GM23248 (cell line): ENCODE data around the gene SPSB3. TPM values are rescaled to one million over a fixed set of nuclear protein-coding genes. Genes with fewer than 3 reads are reported as not detected.

Experiments
- DNase-seq: peaks from one replicate; pipeline ENCODE4 v3.0.0-alpha.2; 2015
- H2AFZ ChIP-seq: fragments of 200-600 bp; sonication (generic); 2 replicates; pipeline ENCODE4 v1.6.1; 2016; ENCODE audit warnings: antibody characterized with exemption
- H3F3A ChIP-seq: fragments of 200-600 bp; sonication (generic); 2 replicates; pipeline ENCODE4 v1.6.1; 2016; ENCODE audit warnings: mild to moderate bottlenecking, antibody characterized with exemption, mixed run types; ENCODE audit not compliant: insufficient read depth
- H3K27ac ChIP-seq: fragments of 200-600 bp; sonication (generic); 2 replicates; pipeline ENCODE4 v1.5.1; 2016; ENCODE audit warnings: mild to moderate bottlenecking
- H3K27me3 ChIP-seq: fragments of 200-600 bp; sonication (generic); replicated peaks from 2 replicates; pipeline ENCODE4 v1.6.1; 2016; ENCODE audit warnings: mild to moderate bottlenecking; ENCODE audit not compliant: insufficient read depth
- H3K36me3 ChIP-seq: fragments of 200-600 bp; sonication (generic); 2 replicates; pipeline ENCODE4 v1.6.1; 2016; ENCODE audit warnings: low read depth, mild to moderate bottlenecking
- H3K4me1 ChIP-seq: fragments of 200-600 bp; sonication (generic); 2 replicates; pipeline ENCODE4 v1.6.1; 2016; ENCODE audit warnings: mild to moderate bottlenecking; ENCODE audit not compliant: insufficient read depth
- H3K4me2 ChIP-seq: fragments of 200-600 bp; sonication (generic); one replicate; pipeline ENCODE4 v1.6.1; 2016; ENCODE audit warnings: mild to moderate bottlenecking; ENCODE audit not compliant: unreplicated experiment
- H3K4me3 ChIP-seq: fragments of 200-600 bp; sonication (generic); 2 replicates; pipeline ENCODE4 v1.5.1; 2016; ENCODE audit warnings: mild to moderate bottlenecking
- H3K79me2 ChIP-seq: fragments of 200-600 bp; sonication (generic); 2 replicates; pipeline ENCODE4 v1.6.1; 2016; ENCODE audit warnings: mild to moderate bottlenecking; ENCODE audit not compliant: insufficient read depth
- H3K9ac ChIP-seq: fragments of 200-600 bp; sonication (generic); 2 replicates; pipeline ENCODE4 v1.6.1; 2016; ENCODE audit warnings: mild to moderate bottlenecking
- H3K9me2 ChIP-seq: fragments of 200-600 bp; sonication (generic); 2 replicates; pipeline ENCODE4 v1.6.1; 2016; ENCODE audit warnings: mixed run types, mild to moderate bottlenecking, moderate library complexity; ENCODE audit not compliant: insufficient read depth
- H3K9me3 ChIP-seq: fragments of 200-600 bp; sonication (generic); one replicate; pipeline ENCODE4 v1.6.1; 2017; ENCODE audit warnings: low read depth
- H4K20me1 ChIP-seq: fragments of 200-600 bp; sonication (generic); 2 replicates; pipeline ENCODE4 v1.6.0; 2016; ENCODE audit not compliant: insufficient read depth
- EZH2 ChIP-seq: fragments of 200-600 bp; sonication (generic); IDR thresholded peaks from 2 replicates; pipeline ENCODE4 v1.6.1; 2018; ENCODE audit warnings: antibody characterized with exemption, mild to moderate bottlenecking; ENCODE audit not compliant: insufficient read depth, poor library complexity, severe bottlenecking
- EZH2phosphoT487 ChIP-seq: fragments of 200-600 bp; sonication (generic); IDR thresholded peaks from 2 replicates; pipeline ENCODE4 v1.6.1; 2018; ENCODE audit warnings: antibody characterized with exemption, moderate library complexity, mild to moderate bottlenecking, low read depth; ENCODE audit not compliant: insufficient read depth
- WGBS, 2 experiments: methylation state at CpG; one replicate each; pipeline ENCODE4 v1.1.6; 2015 to 2017; ENCODE audit warnings: low lambda C conversion rate in 2 of 2, low coverage in 1 of 2; ENCODE audit errors: missing lambda C conversion rate in 2 of 2; 5-methylcytosine and 5-hydroxymethylcytosine counted together
- in situ Hi-C: fragments of 300-500 bp; cut with MboI; formaldehyde crosslinking; loops from 2 replicates; pipeline ENCODE4 v1.15.0; 2020
- polyA plus RNA-seq: library from polyadenylated mRNA; unstranded; fragments of >200 nt; fragmentation: Nextera tagmentation; extraction: Ambion mirVana; gene quantifications from 2 replicates; pipeline ENCODE4 v1.2.1, GENCODE V29; 2016
- total RNA-seq: library from RNA; depleted of rRNA; stranded (reverse); fragments of >200 nt; shearing (Covaris generic); gene quantifications from 2 replicates; pipeline ENCODE4 v1.2.3, GENCODE V29; 2014

Gene SPSB3
- total and polyA plus RNA-seq, 2 experiments from 2014 or later = 35.3 to 35.6 TPM

DNA sequence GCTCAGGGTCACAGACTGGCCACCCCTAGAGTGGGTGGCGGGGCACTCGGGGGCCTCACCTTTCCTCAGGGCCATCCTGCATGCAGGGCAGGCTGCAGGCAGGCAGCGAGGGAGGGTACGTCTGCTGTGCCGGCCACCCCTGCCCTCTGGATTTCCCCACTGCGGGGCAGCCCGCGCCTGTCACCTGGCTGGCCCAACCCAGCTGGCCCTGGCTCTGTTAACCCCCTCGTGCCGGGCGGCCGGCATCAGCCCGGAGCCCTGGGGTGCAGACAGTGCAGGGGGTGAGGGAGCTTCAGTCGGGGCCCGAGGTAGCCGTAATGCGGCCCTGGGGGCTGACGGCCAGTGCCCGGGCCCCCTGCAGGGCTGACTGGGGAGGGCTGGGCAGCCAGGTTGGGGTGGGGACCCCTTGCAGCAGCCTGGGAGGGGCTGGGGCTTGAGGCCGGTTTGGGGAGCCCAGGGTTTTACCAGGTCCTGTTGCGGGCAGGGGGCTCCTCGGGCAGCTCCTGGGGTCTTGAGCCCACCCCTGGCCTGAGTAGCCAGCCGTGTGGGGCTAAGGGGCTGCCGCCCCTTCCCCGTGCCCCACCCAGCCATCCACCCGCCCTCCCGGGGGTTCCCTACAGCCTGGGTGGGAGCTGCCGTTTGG lies 11.3 kb upstream of the SPSB3 start, which contains the start of gene IGFALS:
TSS of gene IGFALS (minus strand) at position 128 of the 643 bp plus-strand sequence. CDS start at position 75, 53 bp downstream.
- no peaks in the 10 kb centered on the region for H3K27me3 ChIP-seq
- H3K36me3 ChIP-seq = no peaks in the 10 kb centered on the region; the same call in 1 of the 2 replicates
- no peak for DNase-seq
- no peak within 1 kb of the TSS for H3K27ac ChIP-seq
- H3F3A ChIP-seq = no peaks in the 10 kb centered on the region
- H3K9me3 ChIP-seq = no peaks in the 10 kb centered on the region
- no peak within 1 kb of the TSS for H3K9ac ChIP-seq
- H3K4me2 ChIP-seq = no peak within 1 kb of the TSS
- no peaks in the 10 kb centered on the region for H3K4me1 ChIP-seq
- H4K20me1 ChIP-seq = no peaks in the 10 kb centered on the region
- no peaks in the 10 kb centered on the region for H3K79me2 ChIP-seq
- no peaks in the 10 kb centered on the region for H3K9me2 ChIP-seq
- WGBS, 2 experiments = 42 to 53% methylated on average over 18 to 21 of the region's 28 CpGs
- no peak within 1 kb of the TSS for H3K4me3 ChIP-seq
- in situ Hi-C loops = no loop called here
- TF ChIP-seq EZH2phosphoT487 (no peak), EZH2 (no peak)
- H2AFZ ChIP-seq = no peak within 1 kb of the TSS

DNA sequence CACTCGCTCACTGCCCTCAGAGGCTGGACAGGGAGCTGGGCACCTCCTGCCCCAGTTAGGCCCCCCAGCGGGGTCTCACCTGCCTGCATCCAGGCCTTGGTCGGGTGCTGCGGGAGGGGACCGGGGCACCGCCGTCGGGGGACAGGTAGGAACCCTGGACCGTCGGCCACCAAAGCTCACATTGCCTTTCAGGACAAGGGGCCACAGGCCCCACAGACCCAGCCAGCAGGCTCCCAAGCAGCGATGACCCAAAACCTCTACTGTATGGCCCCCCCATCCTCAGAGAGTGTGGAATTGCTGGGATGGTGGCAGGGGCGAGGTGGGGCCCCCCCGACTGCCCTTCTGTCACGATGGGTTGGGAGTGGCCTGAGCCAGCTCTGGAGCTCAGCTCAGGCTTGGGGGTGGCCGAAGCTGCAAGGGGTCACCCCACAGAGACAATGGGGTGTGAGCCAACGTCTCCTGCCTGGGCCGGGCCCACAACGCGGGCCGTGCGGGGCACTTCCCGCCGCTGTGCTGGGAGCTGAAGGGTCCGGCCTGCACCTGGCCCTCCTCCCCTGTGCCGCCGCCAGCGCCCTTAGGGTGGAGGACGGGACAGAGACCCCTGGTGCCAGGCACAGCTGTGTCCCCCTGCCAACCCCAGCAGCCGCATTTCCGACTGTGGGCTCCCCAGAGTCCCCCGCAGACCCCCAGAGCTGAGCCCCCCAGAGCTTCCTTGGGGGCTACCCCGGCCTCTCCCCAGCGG lies 10.6 kb upstream of the SPSB3 start:
- Histone ChIP-seq H4K20me1 (no peaks in the 10 kb centered on the region), H3K36me3 (no peaks in the 10 kb centered on the region; the same call in 1 of the 2 replicates), H3K9me3 (no peaks in the 10 kb centered on the region), H3K4me2 (no peak overlapping the region), H3K4me3 (no peak overlapping the region), H3K9me2 (no peaks in the 10 kb centered on the region), H3K4me1 (no peaks in the 10 kb centered on the region), H3K27ac (no peak overlapping the region), H3K27me3 (no peaks in the 10 kb centered on the region), H2AFZ (no peak overlapping the region), H3K9ac (no peak overlapping the region), H3F3A (no peaks in the 10 kb centered on the region), H3K79me2 (no peaks in the 10 kb centered on the region)
- TF ChIP-seq EZH2 (no peak), EZH2phosphoT487 (no peak)
- in situ Hi-C loops = no loop called here
- DNase-seq = no peak
- 85% methylated on average over 12 to 33 of the region's 33 CpGs for WGBS, 2 experiments

DNA sequence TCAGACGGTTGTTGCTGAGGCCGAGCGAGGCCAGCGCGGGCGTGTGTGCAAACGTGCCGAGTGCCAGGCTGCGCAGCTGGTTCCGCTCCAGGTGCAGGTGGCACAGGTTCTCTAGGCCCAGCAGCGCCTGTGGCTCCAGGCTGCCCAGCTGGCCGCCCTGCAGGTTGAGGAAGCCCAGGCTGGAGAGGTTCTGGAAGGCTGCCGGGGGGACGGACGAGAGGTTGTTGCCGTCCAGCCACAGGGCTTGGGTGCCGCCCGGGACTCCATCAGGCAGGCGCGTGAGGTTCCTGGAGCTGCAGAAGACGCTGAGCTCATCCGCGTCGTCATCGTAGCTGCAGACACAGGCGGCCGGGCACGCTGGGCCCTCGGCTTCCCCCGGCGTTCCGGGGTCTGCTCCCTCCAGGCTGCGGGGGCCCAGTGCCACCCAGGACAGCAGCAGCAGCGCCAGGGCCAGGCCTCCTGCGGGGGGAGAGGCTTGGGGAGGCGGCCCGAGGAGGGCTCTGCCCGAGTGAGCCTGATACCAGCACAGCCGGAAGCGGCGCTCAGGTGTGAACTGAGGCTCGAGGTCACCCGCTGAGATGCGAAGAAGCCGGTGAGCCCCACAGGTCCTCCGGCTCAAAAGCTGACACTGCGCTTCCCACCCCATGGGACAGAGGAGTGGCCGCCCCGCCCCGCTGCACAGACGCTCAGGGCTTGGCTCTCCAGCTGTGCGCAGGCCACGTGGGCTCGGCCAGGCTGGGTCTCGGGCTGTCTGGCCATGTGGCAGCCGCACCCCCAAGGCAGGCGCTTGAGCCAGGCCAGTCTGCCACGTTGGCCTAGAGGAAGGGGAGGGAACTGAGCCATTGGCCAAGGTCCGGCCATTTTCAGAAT lies 9.8 kb upstream of the SPSB3 start:
- Histone ChIP-seq H3K4me3 (no peak overlapping the region), H3K79me2 (0 out of 2 replicates have a peak, but pooled peaks cover 3% of the 10 kb centered on the region), H3K4me2 (no peak overlapping the region), H3K27me3 (no peaks in the 10 kb centered on the region), H4K20me1 (no peaks in the 10 kb centered on the region), H3F3A (no peaks in the 10 kb centered on the region), H3K36me3 (no peaks in the 10 kb centered on the region; the same call in 1 of the 2 replicates), H2AFZ (no peak overlapping the region), H3K9me3 (no peaks in the 10 kb centered on the region), H3K9me2 (no peaks in the 10 kb centered on the region), H3K27ac (no peak overlapping the region), H3K9ac (no peak overlapping the region), H3K4me1 (no peaks in the 10 kb centered on the region)
- TF ChIP-seq EZH2 = no peak
- TF ChIP-seq EZH2phosphoT487 = no peak
- 83 to 86% methylated on average over 48 to 54 of the region's 59 CpGs for WGBS, 2 experiments
- in situ Hi-C loops = no loop called here
- no peak for DNase-seq
